ENCODE data around the gene GMDS.

DNA sequence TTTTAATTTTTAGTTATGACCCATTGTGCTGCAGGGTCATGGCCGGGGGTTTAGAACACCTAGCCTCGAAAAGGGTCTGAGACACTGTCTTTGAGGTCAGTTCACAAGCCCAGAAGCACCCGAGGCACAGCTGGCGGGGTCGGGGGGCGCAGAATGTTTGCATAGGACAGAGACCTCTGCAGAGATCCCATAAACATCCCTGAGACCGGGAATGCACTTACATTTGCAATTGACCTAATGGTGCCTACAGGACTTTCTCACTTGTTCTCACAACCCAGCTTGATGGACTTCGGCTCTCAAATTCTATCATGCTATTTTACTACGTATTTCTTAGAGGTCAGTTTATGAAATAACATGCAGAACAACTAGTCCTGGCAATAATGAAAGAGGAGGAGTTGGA lies 669.2 kb downstream of the GMDS start:
- TF ChIP-seq, protein P1, sequence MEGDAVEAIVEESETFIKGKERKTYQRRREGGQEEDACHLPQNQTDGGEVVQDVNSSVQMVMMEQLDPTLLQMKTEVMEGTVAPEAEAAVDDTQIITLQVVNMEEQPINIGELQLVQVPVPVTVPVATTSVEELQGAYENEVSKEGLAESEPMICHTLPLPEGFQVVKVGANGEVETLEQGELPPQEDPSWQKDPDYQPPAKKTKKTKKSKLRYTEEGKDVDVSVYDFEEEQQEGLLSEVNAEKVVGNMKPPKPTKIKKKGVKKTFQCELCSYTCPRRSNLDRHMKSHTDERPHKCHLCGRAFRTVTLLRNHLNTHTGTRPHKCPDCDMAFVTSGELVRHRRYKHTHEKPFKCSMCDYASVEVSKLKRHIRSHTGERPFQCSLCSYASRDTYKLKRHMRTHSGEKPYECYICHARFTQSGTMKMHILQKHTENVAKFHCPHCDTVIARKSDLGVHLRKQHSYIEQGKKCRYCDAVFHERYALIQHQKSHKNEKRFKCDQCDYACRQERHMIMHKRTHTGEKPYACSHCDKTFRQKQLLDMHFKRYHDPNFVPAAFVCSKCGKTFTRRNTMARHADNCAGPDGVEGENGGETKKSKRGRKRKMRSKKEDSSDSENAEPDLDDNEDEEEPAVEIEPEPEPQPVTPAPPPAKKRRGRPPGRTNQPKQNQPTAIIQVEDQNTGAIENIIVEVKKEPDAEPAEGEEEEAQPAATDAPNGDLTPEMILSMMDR (IDR thresholded peaks at IDR 0.05), result no peak
- no peak for TF ChIP-seq EZH2 (IDR thresholded peaks at IDR 0.05; ENCODE audit: borderline replicate concordance, insufficient read depth, low read depth, low read length, poor library complexity, severe bottlenecking)
